T-helper 1 cell (primary cell): Measurements from ENCODE around the gene TRPM2.
A peak's percentile ranks its signal among the peaks of the same experiment; 100 is the strongest.
"Not testable (repeated sequence)": the region's sequence is repeated elsewhere in the genome, so short reads cannot be mapped to it uniquely, and the experiment has no call there.

Experiments
- DNase-seq, 5 donors: peaks; one replicate each; pipeline ENCODE4 v3.0.0-alpha.2; 2012 to 2020

Gene TRPM2

DNA sequence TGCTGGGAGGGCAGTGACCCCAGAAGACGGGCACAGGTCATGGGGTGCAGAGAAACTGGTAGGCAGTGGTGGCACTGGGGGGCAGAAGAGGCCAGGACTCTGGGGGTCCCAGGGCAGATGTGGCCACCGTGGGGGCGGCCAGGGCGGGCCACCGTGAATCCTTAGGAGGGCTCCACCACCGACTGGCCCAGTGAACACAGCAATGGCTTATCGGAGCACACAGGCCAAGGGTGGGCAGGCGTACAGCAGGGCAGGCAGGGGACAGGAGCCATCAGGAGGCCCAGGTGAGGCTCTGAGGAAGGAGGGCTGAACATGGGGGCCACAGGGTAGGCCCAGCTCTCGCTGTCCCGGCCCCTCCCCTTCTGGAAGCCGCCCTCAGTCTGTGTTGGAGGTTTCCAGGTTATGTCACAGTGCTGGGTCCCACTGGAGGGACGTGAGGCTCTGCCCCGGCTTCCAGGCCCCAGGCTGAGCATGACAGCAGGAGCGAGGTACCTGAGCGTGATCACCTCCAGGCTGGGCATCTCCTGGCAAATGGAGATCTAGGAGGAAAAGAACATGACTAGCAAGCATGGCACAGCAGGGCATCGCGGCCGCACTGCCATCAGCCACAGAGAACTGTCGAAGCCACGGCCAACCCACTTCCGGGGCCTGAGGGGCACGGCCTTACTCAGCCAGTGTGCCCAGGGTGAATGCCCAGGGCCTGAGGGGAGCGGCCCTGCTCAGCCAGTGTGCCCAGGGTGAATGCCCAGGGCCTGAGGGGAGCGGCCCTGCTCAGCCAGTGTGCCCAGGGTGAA lies 18.0 kb upstream of the TRPM2 start:
- DNase-seq, result no peak

DNA sequence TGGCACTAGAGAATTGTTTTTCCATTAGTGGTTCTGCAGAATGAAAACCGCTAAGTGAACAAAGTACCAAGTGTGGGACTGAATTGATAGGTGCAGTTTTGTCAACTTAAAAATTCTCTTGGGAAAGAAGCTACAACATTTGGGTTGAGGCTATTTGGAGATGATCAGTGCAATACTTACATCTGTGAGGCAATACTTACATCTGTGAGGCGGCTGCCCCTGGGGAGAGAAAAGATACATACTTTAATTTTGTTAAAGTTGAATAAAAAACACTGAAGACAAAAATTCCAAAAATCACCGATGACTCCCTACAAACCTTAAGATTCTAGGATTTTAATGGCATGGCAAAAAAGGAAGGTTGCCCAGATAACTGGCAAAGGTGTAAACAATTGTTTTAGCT lies 16.0 kb upstream of the TRPM2 start:
- no peak for DNase-seq

DNA sequence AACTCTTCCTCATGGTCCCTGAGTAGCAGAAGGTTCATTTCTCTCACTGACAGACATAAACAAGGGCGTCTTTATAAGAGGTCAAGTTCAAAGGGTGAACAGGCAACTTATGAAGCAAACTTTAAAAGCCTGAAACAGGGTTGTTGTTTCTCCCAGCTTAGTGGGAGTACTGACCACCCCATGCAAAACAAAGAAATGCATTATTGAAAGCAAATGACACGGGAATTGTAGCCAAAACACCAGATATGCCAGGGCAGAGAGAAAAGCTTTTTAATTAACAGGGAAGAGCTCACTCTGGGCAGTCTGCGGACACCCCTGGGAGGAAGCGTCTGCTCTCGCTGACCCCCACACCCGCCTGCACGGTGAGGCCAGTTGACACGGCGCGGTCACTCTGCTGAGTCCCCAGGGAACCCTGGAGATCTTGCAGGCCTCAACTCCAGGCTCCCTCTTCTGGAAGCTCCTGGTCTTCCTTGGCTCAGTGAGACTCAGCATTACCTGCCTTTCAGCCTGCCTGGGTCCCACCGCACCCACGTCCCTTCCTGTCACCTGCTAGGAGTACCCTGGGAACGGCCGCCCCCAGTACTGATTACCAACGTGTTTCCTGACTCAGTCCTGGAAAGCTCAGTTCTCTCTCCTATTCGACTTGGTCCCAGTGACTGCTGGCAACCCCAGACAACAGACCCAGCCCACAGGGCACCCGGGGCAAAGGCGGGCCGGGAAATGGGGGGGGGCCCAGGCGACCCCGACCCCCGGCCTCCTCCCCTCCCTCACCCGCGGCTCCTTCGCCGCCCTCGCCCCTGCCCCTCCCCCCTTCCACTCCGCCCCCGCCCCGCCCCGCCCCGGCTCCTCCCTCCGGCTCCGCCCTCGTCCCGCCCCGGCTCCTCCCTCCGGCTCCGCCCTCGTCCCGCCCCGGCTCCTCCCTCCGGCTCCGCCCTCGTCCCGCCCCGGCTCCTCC lies 15.2 kb upstream of the TRPM2 start:
- peak in 3 of 5 donors; percentile 31 to 44 (median 40) for DNase-seq

DNA sequence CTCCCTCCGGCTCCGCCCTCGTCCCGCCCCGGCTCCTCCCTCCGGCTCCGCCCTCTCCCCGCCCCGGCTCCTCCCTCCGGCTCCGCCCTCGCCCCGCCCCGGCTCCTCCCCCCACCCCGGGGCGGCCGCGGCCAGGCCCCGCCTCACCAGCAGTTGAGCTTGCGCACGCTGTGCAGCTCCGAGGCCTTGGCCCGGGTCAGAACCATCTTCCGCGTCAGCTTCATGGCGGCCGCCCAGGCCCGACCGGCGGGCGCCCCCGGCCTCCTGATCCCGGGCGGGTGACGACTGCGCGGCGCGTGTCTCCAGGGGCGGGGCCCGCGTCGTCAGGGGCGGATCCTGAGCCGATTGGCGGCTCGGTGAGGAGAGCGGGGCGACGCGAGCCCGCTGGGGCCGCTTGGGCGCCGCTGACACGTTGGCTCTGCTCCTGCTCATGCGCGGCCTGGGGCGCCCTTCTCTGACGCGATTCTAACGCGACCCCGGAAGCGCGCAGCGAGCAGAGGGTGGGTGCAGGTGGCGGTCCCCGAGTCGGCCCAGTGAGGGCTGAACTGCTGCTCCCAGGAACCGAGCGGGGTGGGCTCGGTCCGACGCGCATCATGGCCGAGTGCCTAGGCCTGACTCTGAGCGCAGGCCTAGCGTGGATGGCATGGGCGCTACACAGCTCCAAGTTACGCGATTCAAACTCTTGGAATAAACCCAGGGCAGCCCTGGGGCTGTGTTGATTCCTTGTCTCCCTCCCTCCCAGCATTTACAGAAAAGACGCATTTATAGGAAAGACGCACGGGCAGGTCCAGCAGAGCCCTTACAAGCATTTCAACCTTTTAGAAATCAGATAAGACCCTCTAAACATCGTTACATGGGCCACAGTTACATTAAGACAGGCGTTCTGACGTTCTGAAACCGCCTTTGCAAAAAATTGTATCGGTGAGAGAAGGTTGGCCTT lies 14.2 kb upstream of the TRPM2 start, which contains the start of gene CFAP410:
Gene CFAP410, minus strand, starts transcription at position 420 of the 940 bp plus-strand sequence. Its CDS starts 196 bp downstream, at position 224.
- DNase-seq, result peak; percentile 89 to 96 (median 90)

DNA sequence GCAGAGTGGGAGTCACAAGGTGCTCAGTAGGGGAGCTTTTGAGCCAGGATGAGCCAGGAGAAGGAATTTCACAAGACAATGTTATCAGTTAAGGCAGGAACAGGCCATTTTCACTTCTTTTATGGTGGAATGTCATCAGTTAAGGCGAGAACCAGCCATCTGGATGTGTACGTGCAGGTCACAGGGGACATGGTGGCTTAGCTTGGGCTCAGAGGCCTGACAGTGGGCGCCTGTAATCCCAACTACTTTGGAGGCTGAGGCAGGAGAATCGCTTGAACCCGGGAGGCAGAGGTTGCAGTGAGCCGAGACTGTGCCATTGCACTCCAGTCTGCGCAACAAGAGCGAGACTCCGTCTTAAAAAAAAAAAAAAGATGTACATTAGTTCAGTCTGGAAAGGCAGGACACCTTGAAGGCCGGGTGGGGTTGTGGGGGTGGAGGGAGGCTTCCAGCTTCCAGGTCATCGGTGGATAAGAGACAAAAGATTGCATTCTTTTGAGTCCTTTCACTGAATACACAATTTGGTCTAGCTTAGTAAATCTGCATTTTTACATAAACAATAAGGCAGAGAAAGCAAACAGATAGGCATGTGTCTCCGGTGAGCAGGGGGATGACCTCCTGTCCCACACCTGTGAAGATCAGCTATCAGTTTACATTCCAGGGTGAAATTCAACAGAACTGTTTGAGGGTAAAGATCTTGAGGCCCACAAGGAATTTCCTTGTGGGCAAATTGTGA lies 11.5 kb upstream of the TRPM2 start:
- not testable (repeated sequence) for DNase-seq

DNA sequence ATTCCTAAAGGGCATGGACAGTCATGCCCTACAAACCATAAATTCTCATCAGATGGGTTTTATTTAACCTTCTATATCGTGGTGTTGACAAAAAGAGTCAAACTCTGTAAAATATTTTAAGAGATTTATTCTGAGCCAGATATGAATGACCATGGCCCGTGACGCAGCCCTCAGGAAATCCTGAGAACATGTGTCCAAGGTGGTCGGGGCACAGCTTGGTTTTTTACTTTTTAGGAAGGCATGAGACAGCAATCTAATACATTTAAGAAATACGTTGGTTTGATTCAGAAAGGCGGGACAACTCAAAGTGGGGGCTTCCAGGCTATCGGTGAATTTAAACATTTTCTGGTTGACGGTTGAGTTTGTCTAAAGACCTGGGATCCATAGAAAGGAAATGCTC lies 10.4 kb upstream of the TRPM2 start:
- DNase-seq, result not testable (repeated sequence)

DNA sequence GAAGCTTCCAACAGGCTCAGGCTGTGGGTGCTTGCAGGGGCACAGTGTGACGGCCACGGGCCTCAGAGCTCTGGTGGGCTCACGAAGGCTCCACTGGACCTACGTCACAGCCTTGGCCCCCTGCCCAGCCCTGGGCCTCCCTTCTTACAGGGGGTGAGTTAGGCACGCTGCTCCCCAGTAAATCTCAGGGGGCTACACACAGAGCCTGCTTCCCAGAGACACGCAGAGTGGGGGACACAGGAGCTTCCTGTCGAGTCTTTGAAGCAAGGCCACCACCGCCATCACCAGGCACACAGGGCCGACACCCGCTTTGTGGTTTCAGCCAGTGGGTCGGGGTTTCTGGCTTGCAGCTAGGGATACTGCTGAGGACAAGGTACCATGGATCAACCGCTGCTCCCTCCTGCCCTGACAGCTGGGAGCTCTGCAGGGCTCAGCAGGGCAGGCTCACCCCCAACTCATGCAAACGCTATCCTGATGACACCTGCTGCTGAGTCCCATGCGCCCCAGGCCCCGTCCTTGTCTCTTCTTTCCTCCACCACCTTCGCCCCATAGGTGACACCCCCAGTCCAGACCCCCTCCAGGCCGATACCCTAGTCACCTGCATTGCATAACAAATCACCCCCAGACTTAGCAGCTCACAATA lies 8.8 kb upstream of the TRPM2 start:
- no peak for DNase-seq

DNA sequence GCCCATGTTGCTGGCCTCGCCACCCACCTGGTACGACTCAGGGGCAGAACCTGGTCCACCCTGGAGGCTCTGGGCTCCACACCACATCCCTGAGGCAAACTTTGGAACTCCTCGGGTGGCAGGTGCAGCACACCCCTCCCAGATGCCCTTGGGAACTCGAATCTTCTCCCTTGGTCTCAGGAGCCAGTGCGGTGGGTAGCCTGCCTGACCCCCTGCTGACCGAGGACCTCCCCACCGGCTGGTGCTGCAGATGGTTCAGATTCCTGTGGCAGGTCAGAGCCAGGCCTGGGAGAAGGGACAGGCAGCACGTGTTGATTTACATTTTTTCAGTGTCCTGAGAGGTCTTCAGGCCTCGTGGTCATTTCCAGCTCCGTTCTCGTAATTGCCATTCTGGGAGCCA lies 7.9 kb upstream of the TRPM2 start:
- no peak for DNase-seq

DNA sequence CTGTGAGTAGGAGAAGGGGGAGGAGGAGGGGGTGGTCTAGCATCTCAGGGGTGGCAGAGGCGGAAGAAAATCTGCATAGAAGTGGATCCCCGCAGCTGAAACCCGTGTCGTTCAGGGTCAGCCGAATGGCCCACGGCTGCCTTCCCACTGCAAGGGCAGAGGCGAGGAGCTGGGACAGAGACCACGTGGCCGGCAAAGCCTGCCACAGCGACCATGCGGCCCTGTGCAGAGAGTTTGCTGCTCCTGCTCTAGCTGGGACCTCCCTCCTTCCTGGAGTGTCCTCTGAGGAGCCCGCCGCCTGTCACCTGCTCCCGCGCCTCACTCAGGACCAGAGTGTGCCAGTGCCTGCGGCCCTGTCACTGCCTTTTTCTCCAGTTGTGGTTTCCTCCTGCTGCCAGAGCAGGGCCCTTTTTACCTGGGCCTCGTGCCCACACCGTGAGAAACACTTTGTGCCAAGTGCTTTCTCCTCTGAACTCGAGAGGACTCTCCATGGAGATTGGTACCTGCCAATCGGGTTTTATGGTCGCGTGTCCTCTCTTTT lies 5.4 kb upstream of the TRPM2 start:
- DNase-seq, result no peak

DNA sequence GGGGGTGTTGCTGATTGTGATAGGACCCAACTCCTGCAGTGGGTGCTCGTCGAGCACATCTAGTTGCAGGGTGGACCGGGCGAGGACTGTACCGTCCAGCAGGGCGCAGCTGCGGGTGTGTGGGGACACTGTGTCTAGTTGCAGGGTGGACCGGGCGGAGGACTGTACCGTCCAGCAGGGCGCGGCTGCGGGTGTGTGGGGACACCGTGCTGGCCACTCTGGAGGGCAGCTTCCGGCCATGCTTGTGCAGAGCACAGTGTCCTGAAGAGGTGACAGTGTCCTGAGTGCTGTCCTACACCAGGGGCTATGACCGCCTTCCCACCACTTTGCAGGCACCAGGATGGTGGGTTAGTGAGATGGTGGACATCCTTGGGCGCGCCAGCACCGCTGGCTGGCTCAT lies 4.6 kb upstream of the TRPM2 start:
- no peak for DNase-seq

DNA sequence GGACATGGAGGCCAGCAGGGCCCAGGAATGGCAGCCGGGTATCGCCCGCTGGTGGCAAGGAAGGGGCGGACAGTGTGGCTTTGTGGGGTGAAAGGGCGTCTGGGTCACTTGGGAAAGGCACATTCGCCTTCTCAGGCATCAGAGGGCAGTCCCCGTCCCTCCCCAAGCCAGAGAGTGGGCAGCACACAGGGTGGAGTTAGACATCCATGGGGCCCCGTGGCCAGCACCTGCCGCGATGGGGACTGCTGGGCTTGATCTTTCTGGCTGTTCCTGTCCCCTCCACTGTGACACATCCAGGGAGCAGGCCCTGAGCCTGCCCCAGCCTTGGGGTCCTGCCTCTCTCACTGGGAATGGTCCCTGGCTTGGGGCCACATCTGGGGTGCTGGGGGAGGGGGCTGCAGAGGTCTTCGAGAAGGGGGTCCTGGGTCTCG lies 4.0 kb upstream of the TRPM2 start:
- no peak for DNase-seq

DNA sequence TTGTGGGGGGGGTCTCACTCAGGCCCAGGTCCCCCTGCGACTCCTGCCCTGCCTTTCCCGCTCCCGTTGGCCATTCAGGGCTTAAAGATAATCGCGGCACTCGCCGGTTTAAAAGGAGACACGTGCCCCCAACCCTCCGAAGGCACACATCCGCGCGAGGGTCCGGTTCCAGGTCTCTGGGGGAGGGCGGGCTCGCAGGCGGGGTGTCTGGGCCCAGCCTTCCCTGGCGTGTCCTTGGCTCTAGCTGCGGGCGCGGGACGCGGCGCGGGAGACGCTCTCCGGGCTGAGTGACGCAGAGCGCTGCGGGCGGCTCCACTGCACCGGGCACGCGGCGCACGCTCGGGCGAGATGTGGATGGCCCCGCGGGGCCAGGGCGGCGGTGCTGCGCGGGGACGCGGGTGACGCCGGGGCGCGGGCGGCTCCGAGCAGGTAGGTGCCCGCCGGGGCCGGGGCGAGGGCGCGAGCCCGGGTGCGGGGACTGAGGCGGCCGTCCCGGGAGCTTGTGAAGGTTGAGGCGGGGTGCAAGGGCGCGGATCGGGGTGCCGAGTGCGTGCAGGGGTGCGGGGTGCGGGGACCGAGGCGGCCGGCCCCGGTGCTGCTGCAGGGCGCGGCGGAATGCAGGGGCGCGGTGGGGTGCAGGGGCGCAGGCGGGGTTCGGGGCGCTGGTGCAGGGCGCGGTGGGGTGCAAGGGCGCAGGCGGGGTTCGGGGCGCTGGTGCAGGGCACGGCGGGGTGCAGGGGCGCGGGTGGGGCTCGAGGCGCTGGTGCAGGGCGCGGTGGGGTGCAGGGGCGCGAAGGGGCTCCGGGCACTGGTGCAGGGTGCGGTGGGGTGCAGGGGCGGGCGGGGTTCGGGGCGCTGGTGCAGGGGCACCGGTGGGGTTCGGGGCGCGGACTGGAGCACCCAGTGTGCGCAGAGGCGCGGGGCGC lies 3.3 kb upstream of the TRPM2 start:
- DNase-seq, result no peak

DNA sequence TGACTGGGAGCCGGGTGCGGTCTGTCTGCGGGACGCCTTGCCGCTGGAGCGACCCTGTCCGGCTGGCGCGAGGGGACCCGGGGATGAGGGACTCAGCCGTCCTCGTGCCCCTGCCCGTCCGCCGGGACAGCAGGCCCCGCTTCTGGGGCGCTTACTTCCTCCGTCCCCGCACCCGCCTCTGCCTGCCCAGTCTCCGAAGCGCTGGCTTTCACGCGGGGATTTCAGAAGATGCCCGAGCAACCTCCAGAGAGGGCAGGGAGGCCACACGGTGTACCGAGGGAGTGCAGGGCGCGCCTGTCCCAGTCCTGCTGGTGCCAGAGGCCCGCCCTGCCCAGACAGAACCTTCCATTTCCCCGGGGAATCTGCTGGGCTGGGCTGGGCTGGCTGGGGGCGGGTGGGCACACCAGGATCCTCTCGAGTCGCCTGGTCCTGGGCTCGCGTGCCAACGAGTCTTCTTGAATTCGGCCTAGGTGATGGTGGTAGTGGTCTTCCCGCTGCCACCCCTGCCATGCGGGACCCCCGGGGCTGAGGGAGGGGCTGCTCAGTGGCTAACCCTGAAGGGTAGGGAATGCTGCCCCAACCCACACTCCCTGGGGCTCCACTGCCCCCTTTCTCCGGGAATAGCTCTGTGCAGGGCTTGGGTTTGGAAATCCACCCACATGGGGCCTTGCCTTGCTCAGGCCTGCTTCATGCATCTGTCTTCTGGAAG lies 2.5 kb upstream of the TRPM2 start:
- no peak for DNase-seq

DNA sequence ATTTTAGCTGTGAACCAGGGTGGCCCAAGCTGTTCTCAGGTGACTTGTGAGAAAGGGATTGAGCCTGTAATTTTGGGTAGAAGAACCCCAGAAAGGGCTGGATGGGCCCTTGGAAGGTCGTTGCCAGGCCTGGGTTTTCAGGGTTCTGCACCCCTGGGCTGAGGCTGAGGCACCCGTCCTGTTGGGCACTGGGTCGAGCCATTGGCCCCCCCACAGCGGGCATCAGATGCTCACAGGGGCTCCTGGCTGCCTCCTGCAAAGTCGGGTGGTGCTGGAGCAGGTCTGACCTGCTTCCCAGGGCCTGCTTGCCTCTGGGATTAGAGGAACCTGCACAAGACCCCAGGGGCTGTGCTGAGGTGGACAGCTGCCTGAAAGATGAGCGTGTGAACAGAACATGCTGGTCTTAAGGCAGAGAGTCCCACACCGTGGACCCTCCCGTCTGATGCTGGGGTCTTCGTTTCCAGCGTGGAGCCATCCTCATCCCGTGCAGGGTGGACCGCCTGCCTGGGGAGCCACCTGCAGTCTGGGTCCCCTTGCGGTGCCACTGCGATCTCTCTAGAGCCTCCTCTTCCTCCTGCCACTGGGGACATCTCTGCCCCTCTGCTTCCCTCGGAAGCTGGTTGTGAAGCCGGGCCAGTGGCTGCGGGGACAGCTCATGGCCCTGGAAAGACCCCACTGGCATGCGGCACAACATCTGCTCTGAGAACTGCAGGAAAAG lies 1.7 kb upstream of the TRPM2 start:
- DNase-seq, result no peak

DNA sequence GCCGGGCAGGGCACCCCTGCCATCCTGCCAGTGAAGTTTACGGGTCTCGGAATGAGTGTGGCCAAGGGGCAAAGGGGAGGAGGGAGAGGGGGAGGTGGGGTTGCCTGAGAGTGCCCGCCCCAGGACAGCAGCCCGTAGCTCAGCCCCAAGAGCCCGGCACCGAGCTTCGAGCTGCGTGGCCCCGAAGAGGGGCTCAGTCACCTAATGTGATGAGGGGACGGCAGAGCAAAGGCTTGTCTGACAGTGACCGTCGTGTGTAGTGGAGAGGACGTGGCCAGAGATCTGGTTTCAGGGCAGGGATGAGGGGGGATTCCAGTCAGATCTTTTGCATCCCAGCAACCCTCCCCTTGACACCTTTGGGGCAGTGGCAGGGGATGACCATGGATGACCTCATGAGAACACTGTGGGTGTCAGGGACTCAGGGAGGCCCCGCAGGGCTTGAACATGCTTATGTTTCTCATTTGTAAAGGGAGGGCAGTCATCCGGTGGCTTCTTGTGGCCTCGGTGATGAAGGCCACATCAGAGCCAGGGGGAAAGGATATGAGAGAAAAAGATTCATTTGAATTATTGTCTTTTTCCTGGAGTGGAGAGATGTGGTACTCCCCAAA lies 1.1 kb upstream of the TRPM2 start:
- no peak for DNase-seq

DNA sequence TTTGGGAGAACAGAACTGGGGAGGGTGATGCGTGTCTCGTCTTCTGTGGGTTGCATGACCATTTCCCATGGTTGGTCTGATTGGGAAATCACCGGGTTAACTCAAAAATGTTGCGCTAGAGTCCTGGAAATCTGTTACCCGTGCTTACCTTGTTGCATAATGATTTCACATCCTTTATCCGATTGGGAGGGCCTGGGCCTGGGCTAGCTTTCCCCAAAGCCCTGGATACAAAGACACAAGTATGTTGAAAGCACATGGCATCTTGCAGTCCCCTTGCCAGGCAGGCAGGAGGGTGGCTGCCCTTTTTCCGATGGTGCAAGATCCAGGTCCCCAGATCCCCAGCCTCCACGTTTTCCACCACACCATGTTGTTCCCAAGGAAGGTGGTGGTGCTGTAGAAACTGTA lies 582 bp downstream of the TRPM2 start:
- no peak for DNase-seq

DNA sequence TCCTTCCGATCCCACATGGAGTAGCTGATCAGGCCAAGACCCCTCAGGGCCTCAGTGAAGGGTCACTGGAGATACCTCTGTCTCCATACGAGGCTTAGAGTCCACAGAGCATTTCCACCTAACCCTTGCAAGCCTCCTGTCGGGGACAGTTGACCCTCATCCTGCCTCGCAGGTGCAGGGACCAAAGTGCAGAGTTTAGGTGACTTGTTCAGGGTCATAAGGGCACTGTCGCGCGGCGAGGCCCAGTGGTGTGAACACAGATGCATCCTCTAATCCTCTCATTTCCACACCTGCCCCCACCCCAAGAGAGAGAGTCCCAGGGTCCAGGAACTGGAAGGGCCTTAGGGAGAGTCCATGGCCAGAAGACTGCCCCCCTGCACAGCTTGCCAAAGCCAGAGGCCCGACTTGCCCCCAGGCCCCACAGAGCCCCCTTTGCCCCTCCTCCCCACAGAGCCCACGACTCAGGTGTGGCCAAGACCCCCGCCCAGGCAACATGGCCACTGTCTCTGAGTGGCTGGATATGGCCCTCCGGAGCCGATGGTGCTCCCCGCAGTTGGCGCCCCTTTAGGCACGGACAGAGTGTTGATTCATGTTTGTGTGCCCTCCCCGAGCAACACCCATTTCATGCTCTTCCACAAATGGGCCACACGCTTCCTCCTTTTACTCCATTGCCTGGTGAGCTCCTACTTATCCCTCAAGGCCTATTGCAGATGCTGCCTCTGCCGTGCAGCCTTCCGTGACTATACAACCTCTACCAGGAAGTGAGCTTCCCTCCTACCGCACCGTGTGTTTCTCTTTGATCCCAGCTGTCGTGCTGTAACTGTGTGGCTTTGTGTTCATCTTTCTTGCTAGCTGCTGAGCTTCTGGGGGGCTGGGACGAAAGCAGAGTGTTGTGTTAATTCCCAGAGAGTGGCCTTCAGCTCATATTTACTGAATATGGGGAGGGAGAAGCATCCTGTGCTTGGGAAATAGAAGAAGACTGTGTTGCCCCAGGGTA lies 1.7 kb downstream of the TRPM2 start:
- DNase-seq, result peak in 1 of 5 donors; percentile 58
